ENCODE data around the gene CHCHD1. TPM values are rescaled to one million over a fixed set of nuclear protein-coding genes. Genes with fewer than 3 reads are reported as not detected.

CHCHD1 gene
- total and polyA plus RNA-seq, 2 experiments from 2014 or later: 40.6 to 187 TPM

- DNase-seq (ENCODE audit: low spot score): no peak
- H3K27me3 ChIP-seq (ENCODE audit: insufficient read depth): no peaks in the 10 kb centered on the region
- ATAC-seq: no peak
- no peaks in the 10 kb centered on the region for H3F3A ChIP-seq (replicated peaks; ENCODE audit: low read depth)
- Mint-ChIP-seq H3K27me3 (ENCODE audit: insufficient read depth, low read depth, poor library complexity) (peaks cover 8% of the 10 kb centered on the region), H3K4me3 (no peak overlapping the region), H3K27ac (no peak overlapping the region), H3K9me3 (no peaks in the 10 kb centered on the region), H3K4me1 (no peaks in the 10 kb centered on the region), H3K36me3 (ENCODE audit: low read depth) (peaks cover 49% of the 10 kb centered on the region)
- no peaks in the 10 kb centered on the region for H3K79me2 ChIP-seq (replicated peaks; ENCODE audit: insufficient read depth)
- no peaks in the 10 kb centered on the region for H3K9me2 ChIP-seq (ENCODE audit: insufficient read depth)
- no peak overlapping the region for H2AFZ ChIP-seq
- H3K36me3 ChIP-seq (ENCODE audit: insufficient read depth): peaks cover 3% of the 10 kb centered on the region; the same call in 1 of the 2 replicates
- H3K4me1 ChIP-seq (ENCODE audit: insufficient read depth): no peaks in the 10 kb centered on the region
- no peak overlapping the region for H3K4me2 ChIP-seq
- peaks cover under 1% of the 10 kb centered on the region; the same call in 1 of the 2 replicates for H4K20me1 ChIP-seq (replicated peaks; ENCODE audit: insufficient read depth)
- H3K27ac ChIP-seq (ENCODE audit: low read depth): no peak overlapping the region
- TF ChIP-seq ZNF462 (CRISPR knock-in tag; IDR thresholded peaks at IDR 0.05) (no peak), STAT1 (IDR thresholded peaks at IDR 0.05; ENCODE audit: unreplicated experiment) (no peak), POLR2AphosphoS5 (IDR thresholded peaks at IDR 0.05; ENCODE audit: low read depth) (no peak), EZH2phosphoT487 (IDR thresholded peaks at IDR 0.05; ENCODE audit: unreplicated experiment) (no peak), CREB1 (CRISPR knock-in tag; IDR thresholded peaks at IDR 0.05; ENCODE audit: low read depth) (no peak), ZNF331 (CRISPR knock-in tag; IDR thresholded peaks at IDR 0.05; ENCODE audit: low read depth) (no peak), JUNB (IDR thresholded peaks at IDR 0.05; ENCODE audit: unreplicated experiment) (no peak), NANOG (IDR thresholded peaks at IDR 0.05; ENCODE audit: borderline replicate concordance) (no peak), ZNF114 (CRISPR knock-in tag; IDR thresholded peaks at IDR 0.05) (no peak), REST (IDR thresholded peaks at IDR 0.05; ENCODE audit: unreplicated experiment) (no peak), CTCF (conservative IDR thresholded peaks at IDR 0.05; ENCODE audit: low read depth in 2 of 2) (no peak), EZH2 (IDR thresholded peaks at IDR 0.05; ENCODE audit: low read depth, unreplicated experiment) (no peak), ETS1 (IDR thresholded peaks at IDR 0.05) (no peak)
- H3K4me3 ChIP-seq: no peak overlapping the region
Observed at GRCh38 chr10:73803680-73804286, 21.9 kb downstream of the CHCHD1 start.
